SK-N-SH (cell line): ENCODE measurements around the gene ASXL2. TPM values are rescaled to one million over a fixed set of nuclear protein-coding genes. Genes with fewer than 3 reads are reported as not detected.

Experiments used
- CTCF ChIA-PET: fragments of 300-600, 350-600 bp; formaldehyde crosslinking; extraction: SDS; loops from one replicate; lab custom pipeline; 2021; lab: Yijun Ruan, JAX
- POLR2A ChIA-PET: fragments of 350-600 bp; sonication (Branson Sonifier 250); formaldehyde crosslinking; extraction: SDS; loops from one replicate; lab custom pipeline; 2020; ENCODE audit warnings: antibody characterized with exemption, inconsistent platforms; lab: Yijun Ruan, JAX
- DNase-seq: peaks from one replicate; pipeline ENCODE4 v3.0.0; 2012
- H2AFZ ChIP-seq: fragments of 200-600 bp; sonication (generic); 2 replicates; pipeline ENCODE4 v1.8.1; 2016; ENCODE audit warnings: antibody characterized with exemption, mild to moderate bottlenecking, low read depth
- H3F3A ChIP-seq: fragments of 200-600 bp; sonication (generic); replicated peaks from 2 replicates; pipeline ENCODE3; 2016; ENCODE audit warnings: antibody characterized with exemption, mild to moderate bottlenecking; ENCODE audit not compliant: insufficient read depth
- H3K27ac ChIP-seq, 2 experiments: fragments of 200-500 bp in 1 of 2; fragments of 200-600 bp in 1 of 2; sonication (Bioruptor generic) in 1 of 2; sonication (generic), shearing (Covaris generic) in 1 of 2; 2 replicates each; pipeline versions ENCODE4 v1.5.1 to v1.6.1; 2014 to 2016; ENCODE audit warnings: low read depth in 2 of 2, inconsistent platforms in 1 of 2, low read length in 1 of 2, mild to moderate bottlenecking in 1 of 2, mixed read lengths in 1 of 2
- H3K27me3 ChIP-seq: fragments of 200-600 bp; sonication (generic), shearing (Covaris generic); 2 replicates; pipeline ENCODE4 v1.6.1; 2016; ENCODE audit warnings: mixed run types; ENCODE audit not compliant: insufficient read depth
- H3K36me3 ChIP-seq, 2 experiments: fragments of 200-500 bp in 1 of 2; fragments of 200-600 bp in 1 of 2; sonication (Bioruptor generic) in 1 of 2; sonication (generic) in 1 of 2; replicated peaks in 1 of 2; 2 replicates each; pipeline versions ENCODE3 to v1.5.1; 2014 to 2016; ENCODE audit warnings: low read length in 1 of 2, mild to moderate bottlenecking in 1 of 2; ENCODE audit not compliant: insufficient read depth in 2 of 2, control insufficient read depth in 1 of 2
- H3K4me1 ChIP-seq, 2 experiments: fragments of 200-500 bp in 1 of 2; fragments of 200-600 bp in 1 of 2; sonication (Bioruptor generic) in 1 of 2; sonication (generic), shearing (Covaris generic) in 1 of 2; 2 replicates each; pipeline versions ENCODE4 v1.5.1 to v1.6.1; 2014 to 2016; ENCODE audit warnings: low read depth in 1 of 2, low read length in 1 of 2, mixed run types in 1 of 2; ENCODE audit not compliant: insufficient read depth in 2 of 2, control insufficient read depth in 1 of 2
- H3K4me2 ChIP-seq: fragments of 200-600 bp; sonication (generic), shearing (Covaris generic); 2 replicates; pipeline ENCODE4 v1.6.1; 2017; ENCODE audit warnings: mixed run types
- H3K4me3 ChIP-seq, 2 experiments: fragments of 200-500 bp in 1 of 2; fragments of 200-600 bp in 1 of 2; sonication (Bioruptor generic) in 1 of 2; sonication (generic), shearing (Covaris generic) in 1 of 2; 2 replicates each; pipeline versions ENCODE4 v1.5.1 to v1.8.1; 2014 to 2016; ENCODE audit warnings: low read depth in 2 of 2, inconsistent platforms in 1 of 2, low read length in 1 of 2, mild to moderate bottlenecking in 1 of 2, mixed read lengths in 1 of 2, moderate library complexity in 1 of 2
- H3K79me2 ChIP-seq: fragments of 200-600 bp; sonication (generic); 2 replicates; pipeline ENCODE4 v1.8.1; 2017; ENCODE audit warnings: mild to moderate bottlenecking; ENCODE audit not compliant: insufficient read depth
- H3K9ac ChIP-seq: fragments of 200-600 bp; sonication (generic); 2 replicates; pipeline ENCODE4 v1.6.1; 2017; ENCODE audit warnings: mixed run types
- H3K9me2 ChIP-seq: fragments of 200-600 bp; sonication (generic); 2 replicates; pipeline ENCODE4 v1.6.1; 2017; ENCODE audit warnings: mixed run types
- H3K9me3 ChIP-seq: fragments of 200-600 bp; sonication (generic); 2 replicates; pipeline ENCODE4 v1.6.1; 2017; ENCODE audit warnings: mixed run types, mild to moderate bottlenecking, moderate library complexity
- H4K20me1 ChIP-seq: fragments of 200-600 bp; sonication (generic); 2 replicates; pipeline ENCODE4 v1.6.1; 2017; ENCODE audit warnings: mild to moderate bottlenecking, mixed run types; ENCODE audit not compliant: insufficient read depth
- CHD2 ChIP-seq: fragments of 150-350 bp; IDR thresholded peaks from 2 replicates; pipeline ENCODE4 v1.6.1; 2018; ENCODE audit warnings: low read length; ENCODE audit not compliant: partially characterized antibody
- EP300 ChIP-seq, 2 experiments: IDR thresholded peaks; 2 replicates each; pipeline versions ENCODE4 v1.4.0 to v1.6.1; 2012; ENCODE audit warnings: borderline replicate concordance in 1 of 2, low read depth in 1 of 2, low read length in 1 of 2
- EZH2phosphoT487 ChIP-seq: fragments of 200-600 bp; sonication (generic); IDR thresholded peaks from 2 replicates; pipeline ENCODE4 v1.6.1; 2017; ENCODE audit warnings: low read depth, mixed run types, mild to moderate bottlenecking, antibody characterized with exemption, moderate library complexity, borderline replicate concordance
- JUND ChIP-seq: IDR thresholded peaks from 2 replicates; pipeline ENCODE4 v1.4.0; 2012
- MXI1 ChIP-seq: IDR thresholded peaks from 2 replicates; pipeline ENCODE4 v1.6.1; 2012; ENCODE audit warnings: mild to moderate bottlenecking, low read depth, low read length, improper control_type of control experiment
- NFIC ChIP-seq: IDR thresholded peaks from 2 replicates; pipeline ENCODE4 v1.4.0; 2012; ENCODE audit warnings: borderline replicate concordance
- POLR2AphosphoS5 ChIP-seq: IDR thresholded peaks from 2 replicates; pipeline ENCODE4 v1.6.1; 2012; ENCODE audit warnings: low read depth, low read length
- RAD21 ChIP-seq: IDR thresholded peaks from 2 replicates; pipeline ENCODE4 v1.6.1; 2012; ENCODE audit warnings: mild to moderate bottlenecking, low read length
- SIN3A ChIP-seq: IDR thresholded peaks from 2 replicates; pipeline ENCODE4 v1.6.1; 2012; ENCODE audit warnings: low read depth, mild to moderate bottlenecking, low read length, moderate library complexity, borderline replicate concordance
- TAF1 ChIP-seq: IDR thresholded peaks from 2 replicates; pipeline ENCODE4 v1.6.1; 2012; ENCODE audit warnings: low read depth, mild to moderate bottlenecking, low read length, moderate library complexity, borderline replicate concordance
- TCF12 ChIP-seq: IDR thresholded peaks from 2 replicates; pipeline ENCODE4 v1.4.0; 2012
- TEAD4 ChIP-seq: IDR thresholded peaks from 2 replicates; pipeline ENCODE4 v1.4.0; 2012; ENCODE audit warnings: mild to moderate bottlenecking, borderline replicate concordance; ENCODE audit not compliant: insufficient read depth
- YY1 ChIP-seq: IDR thresholded peaks from 2 replicates; pipeline ENCODE4 v1.4.0; 2012; ENCODE audit warnings: low read depth, mild to moderate bottlenecking
- whole genome bisulfite sequencing: methylation state at CpG from one replicate; pipeline ENCODE4 v1.1.6; 2017; ENCODE audit warnings: low lambda C conversion rate; 5-methylcytosine and 5-hydroxymethylcytosine counted together
- polyA plus RNA-seq, 3 experiments: library from polyadenylated mRNA; depleted of rRNA; stranded (reverse); fragments of >200 nt; gene quantifications; 2 replicates each; pipeline ENCODE4 v1.2.3, GENCODE V29; 2012
- TF ChIP-seq, protein P1 (sequence below): IDR thresholded peaks from 2 replicates; pipeline ENCODE4 v1.4.0; 2012; ENCODE audit warnings: low read depth, borderline replicate concordance
- TF ChIP-seq, protein P2 (sequence below): IDR thresholded peaks from 2 replicates; pipeline ENCODE4 v1.4.0; 2012; ENCODE audit warnings: low read depth
- TF ChIP-seq, protein P3 (sequence below): fragments of 150-350 bp; IDR thresholded peaks from 2 replicates; pipeline ENCODE4 v1.6.1; 2017; ENCODE audit warnings: antibody characterized with exemption, low read length, low read depth, borderline replicate concordance
- TF ChIP-seq, protein P4 (sequence below): IDR thresholded peaks from 2 replicates; pipeline ENCODE4; 2012
- TF ChIP-seq, protein P5 (sequence below): IDR thresholded peaks from 2 replicates; pipeline ENCODE4 v1.4.0; 2012; ENCODE audit warnings: low read depth, borderline replicate concordance

The ASXL2 gene
- polyA plus RNA-seq, 1 of the 3 experiments (the other 2 are of a cell fraction): 4.8 TPM

DNA sequence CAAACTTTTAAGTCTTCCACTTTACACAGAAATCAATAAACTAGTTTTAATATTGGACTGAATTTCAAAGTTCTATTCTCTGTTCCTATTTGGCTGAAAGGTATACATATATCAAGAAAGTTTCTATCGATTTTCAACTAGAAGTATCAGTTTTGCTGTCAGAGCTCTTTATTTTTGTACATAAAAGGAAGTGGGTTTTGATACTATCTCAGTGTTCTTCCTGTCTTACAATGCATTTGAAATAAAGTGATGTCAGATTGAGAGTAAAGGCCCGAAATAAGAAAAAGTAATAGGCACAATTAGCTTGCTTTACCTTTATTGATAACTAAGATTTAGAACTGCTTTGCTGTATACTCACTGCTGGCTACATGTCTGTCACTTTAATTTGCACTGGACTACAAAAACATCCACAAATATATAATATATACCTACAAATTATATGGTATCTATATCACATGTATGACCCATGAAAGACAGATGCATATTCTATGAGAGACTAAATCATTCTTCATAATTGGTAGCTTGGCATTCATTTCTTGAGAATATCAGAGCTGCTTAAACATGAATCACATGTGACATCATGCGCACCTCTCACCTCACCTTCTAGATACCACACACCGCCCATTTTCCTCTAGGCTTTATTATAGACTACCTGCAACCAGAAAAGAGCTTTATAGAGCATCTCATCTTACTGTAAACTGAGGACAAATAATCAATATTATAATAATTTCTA, 83.6 kb downstream of the ASXL2 start:
- TF ChIP-seq JUND: no peak
- TF ChIP-seq CHD2: no peak
- no peak for TF ChIP-seq TEAD4
- Histone ChIP-seq H3K4me1 (peaks cover 4 to 5% of the 10 kb centered on the region in 2 experiments; a peak in 2 of 4 replicates), H3K36me3 (peaks cover 19 to 20% of the 10 kb centered on the region in 2 experiments), H3K4me3 (no peak overlapping the region), H3K9me2 (no peaks in the 10 kb centered on the region), H2AFZ (no peak overlapping the region), H3K27ac (0 out of 4 replicates have a peak overlapping the region, but pooled peaks of 1 of the 2 experiments have one; percentile 1), H4K20me1 (no peaks in the 10 kb centered on the region; the same call in 1 of the 2 replicates), H3K9ac (no peak overlapping the region), H3K27me3 (no peaks in the 10 kb centered on the region), H3F3A (no peaks in the 10 kb centered on the region), H3K4me2 (no peak overlapping the region), H3K79me2 (peaks cover 13% of the 10 kb centered on the region; the same call in 1 of the 2 replicates), H3K9me3 (no peaks in the 10 kb centered on the region)
- ChIA-PET POLR2A (no interaction called here), CTCF (interaction anchor here (2.5 kb wide), 1 partner anchor 16 kb away, joined by 9 read pairs; no protein-coding TSS in a partner anchor)
- 68% methylated on average over 4 of the region's 4 CpGs for WGBS
- DNase-seq: no peak

DNA sequence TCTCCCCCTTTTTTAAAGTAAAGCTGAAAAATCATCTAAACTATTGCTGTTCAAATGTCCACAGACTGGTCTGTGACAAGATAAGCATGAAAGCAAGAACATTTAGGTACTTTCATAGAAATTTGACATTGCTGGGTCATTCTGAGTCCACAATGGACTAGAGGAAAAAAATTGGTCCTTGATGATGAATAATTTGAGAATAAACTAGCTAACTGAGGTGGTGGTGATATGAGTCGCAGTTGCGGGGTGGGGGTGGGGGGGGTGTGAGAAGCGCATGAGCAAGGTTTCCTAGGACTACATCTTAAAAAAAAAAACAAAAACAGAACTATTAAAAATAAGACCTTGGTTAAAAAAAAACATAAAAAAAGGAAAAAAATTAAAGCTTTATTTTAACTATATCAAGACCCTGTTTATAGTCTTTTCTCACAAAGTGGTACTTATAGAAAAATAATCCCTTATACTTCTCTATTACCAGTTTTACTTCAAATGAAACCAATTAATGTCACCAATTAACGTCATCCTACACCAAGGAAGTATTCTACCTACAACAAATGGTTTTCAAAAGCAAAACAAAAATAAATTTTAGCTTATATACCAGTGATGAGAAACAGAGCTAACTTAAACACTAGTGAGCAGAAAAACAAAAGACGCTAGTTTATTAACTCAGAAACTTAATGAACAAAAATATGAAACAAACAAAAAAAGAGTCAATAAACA, 88.1 kb downstream of the ASXL2 start:
- H3K27ac ChIP-seq: no peak overlapping the region
- H2AFZ ChIP-seq: no peak overlapping the region
- ChIA-PET CTCF (interaction anchor here (1.0 to 1.5 kb wide), 4 partner anchors 9 to 1490 kb away, joined by 3 to 4 read pairs (median 3); no protein-coding TSS in a partner anchor), POLR2A (no interaction called here)
- no peaks in the 10 kb centered on the region for H3K9me3 ChIP-seq
- no peak overlapping the region for H3K4me2 ChIP-seq
- no peaks in the 10 kb centered on the region for H3K27me3 ChIP-seq
- H3K4me3 ChIP-seq: no peak overlapping the region
- H3K36me3 ChIP-seq: peaks cover 10 to 16% of the 10 kb centered on the region in 2 experiments
- H4K20me1 ChIP-seq: no peaks in the 10 kb centered on the region
- 96% methylated on average over 5 of the region's 5 CpGs for whole genome bisulfite sequencing
- H3K4me1 ChIP-seq: peaks cover 0 to 3% of the 10 kb centered on the region in 2 experiments; a peak in 2 of 4 replicates
- no peak for DNase-seq
- H3F3A ChIP-seq: peaks cover 5% of the 10 kb centered on the region
- H3K79me2 ChIP-seq: peaks cover 9% of the 10 kb centered on the region; the same call in 1 of the 2 replicates
- H3K9ac ChIP-seq: no peak overlapping the region
- H3K9me2 ChIP-seq: no peaks in the 10 kb centered on the region
- TF ChIP-seq EZH2phosphoT487 (no peak), TAF1 (no peak), POLR2AphosphoS5 (no peak), YY1 (no peak), TCF12 (no peak), NFIC (no peak), TEAD4 (no peak), MXI1 (no peak), SIN3A (no peak), RAD21 (no peak), EP300 (IDR thresholded peaks at IDR 0.05; ENCODE audit: borderline replicate concordance in 1 of 2, low read depth in 1 of 2, low read length in 1 of 2) (no peak), JUND (no peak)
- TF ChIP-seq, protein P1, sequence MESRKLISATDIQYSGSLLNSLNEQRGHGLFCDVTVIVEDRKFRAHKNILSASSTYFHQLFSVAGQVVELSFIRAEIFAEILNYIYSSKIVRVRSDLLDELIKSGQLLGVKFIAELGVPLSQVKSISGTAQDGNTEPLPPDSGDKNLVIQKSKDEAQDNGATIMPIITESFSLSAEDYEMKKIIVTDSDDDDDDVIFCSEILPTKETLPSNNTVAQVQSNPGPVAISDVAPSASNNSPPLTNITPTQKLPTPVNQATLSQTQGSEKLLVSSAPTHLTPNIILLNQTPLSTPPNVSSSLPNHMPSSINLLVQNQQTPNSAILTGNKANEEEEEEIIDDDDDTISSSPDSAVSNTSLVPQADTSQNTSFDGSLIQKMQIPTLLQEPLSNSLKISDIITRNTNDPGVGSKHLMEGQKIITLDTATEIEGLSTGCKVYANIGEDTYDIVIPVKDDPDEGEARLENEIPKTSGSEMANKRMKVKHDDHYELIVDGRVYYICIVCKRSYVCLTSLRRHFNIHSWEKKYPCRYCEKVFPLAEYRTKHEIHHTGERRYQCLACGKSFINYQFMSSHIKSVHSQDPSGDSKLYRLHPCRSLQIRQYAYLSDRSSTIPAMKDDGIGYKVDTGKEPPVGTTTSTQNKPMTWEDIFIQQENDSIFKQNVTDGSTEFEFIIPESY: no peak
- TF ChIP-seq, protein P2, sequence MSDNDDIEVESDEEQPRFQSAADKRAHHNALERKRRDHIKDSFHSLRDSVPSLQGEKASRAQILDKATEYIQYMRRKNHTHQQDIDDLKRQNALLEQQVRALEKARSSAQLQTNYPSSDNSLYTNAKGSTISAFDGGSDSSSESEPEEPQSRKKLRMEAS: no peak
- TF ChIP-seq, protein P3, sequence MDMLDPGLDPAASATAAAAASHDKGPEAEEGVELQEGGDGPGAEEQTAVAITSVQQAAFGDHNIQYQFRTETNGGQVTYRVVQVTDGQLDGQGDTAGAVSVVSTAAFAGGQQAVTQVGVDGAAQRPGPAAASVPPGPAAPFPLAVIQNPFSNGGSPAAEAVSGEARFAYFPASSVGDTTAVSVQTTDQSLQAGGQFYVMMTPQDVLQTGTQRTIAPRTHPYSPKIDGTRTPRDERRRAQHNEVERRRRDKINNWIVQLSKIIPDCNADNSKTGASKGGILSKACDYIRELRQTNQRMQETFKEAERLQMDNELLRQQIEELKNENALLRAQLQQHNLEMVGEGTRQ: no peak
- TF ChIP-seq, protein P4, sequence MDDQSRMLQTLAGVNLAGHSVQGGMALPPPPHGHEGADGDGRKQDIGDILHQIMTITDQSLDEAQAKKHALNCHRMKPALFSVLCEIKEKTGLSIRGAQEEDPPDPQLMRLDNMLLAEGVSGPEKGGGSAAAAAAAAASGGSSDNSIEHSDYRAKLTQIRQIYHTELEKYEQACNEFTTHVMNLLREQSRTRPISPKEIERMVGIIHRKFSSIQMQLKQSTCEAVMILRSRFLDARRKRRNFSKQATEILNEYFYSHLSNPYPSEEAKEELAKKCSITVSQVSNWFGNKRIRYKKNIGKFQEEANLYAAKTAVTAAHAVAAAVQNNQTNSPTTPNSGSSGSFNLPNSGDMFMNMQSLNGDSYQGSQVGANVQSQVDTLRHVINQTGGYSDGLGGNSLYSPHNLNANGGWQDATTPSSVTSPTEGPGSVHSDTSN: no peak
- TF ChIP-seq, protein P5, sequence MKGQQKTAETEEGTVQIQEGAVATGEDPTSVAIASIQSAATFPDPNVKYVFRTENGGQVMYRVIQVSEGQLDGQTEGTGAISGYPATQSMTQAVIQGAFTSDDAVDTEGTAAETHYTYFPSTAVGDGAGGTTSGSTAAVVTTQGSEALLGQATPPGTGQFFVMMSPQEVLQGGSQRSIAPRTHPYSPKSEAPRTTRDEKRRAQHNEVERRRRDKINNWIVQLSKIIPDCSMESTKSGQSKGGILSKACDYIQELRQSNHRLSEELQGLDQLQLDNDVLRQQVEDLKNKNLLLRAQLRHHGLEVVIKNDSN: no peak
